Tongue (tissue), 2 donors: ENCODE measurements around the gene C1orf116. TPM values are rescaled to one million over a fixed set of nuclear protein-coding genes. Genes with fewer than 3 reads are reported as not detected.

Experiments used
- DNase-seq: peaks from one replicate; pipeline ENCODE4 v3.0.0-alpha.2; 2015
- total RNA-seq: library from RNA; depleted of rRNA; stranded (reverse); fragments of >200 nt; gene quantifications from one replicate; pipeline ENCODE4 v1.2.3, GENCODE V29; 2014

Gene C1orf116
- total RNA-seq, 1 donor from 2014 or later, result 3.6 TPM

DNA sequence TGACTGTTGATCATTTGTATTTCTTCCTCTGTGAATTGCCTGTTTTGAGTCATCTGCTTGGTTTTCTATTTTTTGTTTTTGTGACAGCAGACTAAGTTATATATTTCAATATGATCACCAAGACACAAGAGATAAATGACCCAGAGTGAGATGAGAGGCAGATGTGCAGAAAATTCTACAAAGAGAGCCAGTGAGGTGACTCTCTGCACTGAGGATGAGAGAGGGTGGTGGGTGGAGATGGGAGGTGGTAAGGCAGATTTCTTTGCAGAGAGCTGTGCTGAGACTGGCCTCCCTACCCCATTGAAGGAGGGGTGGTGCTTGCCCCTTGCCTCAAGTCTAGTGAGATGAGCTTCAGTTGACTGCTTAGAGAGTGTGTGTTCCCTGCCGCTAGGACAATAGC is 44.7 kb downstream of the C1orf116 start:
- no peak for DNase-seq

DNA sequence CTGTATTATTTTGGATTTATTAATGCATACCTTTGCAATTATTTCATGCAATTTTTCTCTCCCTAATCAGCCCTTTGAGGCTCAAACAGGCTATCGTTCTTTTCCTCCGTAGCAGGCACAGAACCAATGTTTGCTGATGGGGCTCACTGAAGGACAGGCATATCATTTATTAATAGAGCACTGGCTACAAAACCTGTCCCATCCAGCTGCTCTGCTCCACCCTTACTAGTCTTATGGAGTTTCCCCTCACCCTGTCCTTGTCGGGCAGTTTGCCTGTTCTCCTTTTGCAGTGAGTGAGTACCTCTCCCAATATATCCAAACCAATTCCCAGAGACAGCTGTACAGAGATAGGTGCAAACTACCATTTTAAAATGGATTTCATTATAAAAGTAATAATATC is 45.7 kb downstream of the C1orf116 start:
- no peak for DNase-seq

DNA sequence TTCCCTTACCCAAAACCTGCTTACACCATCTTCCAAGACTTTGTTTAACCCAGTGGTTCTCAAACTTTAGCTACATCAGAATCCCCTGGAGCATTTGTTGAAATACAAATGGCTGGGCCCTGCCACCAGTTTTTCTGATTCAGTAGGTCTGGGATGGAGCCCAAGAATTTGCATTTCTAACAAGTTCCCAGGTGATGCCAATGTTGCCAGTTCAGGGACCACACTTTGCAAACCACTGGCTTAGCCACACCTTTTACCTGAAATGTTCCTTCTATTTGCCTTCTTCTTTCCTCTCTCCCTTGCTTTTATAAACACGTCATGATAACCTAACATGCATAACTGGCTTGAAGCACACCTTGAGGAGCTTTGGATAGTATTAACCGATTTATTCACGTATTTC is 46.2 kb downstream of the C1orf116 start:
- DNase-seq, result no peak

DNA sequence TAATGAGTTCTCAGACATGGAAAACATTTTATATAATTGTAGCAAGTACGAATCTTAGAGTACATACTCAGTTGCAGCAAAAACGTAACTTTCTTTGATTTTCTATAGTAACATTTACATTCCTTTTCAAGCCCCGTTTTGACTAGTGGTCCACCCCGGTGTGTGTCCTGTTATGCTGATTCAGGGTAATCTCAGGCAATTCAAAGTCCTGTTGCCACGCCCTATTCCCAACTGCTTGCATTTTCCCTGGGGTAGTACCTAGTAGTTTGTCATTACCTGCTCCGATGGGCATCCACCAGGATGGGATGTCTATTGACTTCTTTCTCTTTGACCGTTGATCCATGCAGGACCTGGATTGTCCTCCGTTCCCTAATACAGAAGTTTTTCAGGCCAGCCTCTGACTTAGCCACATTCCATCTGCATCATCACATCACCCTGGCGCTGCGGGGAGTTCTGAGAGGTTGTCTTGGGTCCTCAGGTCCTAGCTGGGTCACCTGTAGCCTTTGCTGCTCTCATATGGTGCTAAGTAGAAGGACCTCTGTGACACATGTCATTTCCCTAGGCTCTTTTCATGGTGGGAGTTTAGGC is 47.3 kb downstream of the C1orf116 start:
- DNase-seq, result no peak

DNA sequence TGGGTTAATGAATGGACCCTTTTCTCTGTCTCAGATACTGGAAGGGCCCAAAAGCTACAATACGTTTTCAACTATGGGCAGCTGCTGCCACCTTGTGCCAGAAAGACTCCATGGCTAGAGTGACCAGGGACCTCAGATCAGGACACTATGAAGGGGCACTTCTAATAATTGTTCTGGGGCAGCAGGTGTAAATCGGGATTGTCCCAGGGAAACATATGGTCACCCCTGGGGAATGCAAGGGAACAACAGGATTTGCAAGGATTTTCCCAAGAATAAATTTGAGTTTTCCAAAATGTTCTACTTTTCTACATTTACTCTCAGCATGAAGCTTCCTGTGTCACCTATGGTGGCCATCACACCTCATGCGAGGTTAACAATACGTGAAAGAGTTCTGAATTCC is 50.3 kb downstream of the C1orf116 start:
- DNase-seq, result peak; percentile 74

DNA sequence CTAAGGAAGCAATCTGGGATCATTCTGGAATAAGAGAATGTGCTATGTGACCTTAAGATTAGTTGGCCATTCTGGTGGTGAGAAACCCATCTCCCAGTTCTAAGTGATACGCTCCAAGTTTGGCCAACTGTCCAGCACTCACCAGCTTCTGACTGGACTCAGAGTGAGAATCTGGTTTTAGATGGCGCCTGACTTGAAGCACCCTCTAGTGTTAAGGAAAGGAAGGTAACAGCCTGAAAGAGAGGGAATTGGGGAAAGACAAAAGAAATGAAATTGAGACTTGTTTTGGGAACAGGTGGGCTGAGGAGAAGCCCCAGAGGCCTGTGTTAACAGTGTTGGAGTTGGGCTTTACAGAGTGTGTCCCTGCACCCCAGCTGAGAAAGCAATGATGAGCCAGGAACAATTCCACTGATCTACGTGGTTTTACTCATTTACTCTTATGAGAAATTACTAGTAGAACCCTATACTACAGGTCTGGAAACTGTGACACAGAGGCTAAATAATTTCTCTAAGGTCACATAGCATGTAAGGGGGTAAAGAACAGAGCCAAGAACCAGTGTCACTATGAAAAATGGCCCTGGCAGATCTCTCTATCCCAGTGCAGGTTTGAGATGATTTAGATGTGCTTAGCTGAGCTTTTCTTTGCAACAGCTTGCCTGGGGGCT is 53.0 kb downstream of the C1orf116 start:
- no peak for DNase-seq

DNA sequence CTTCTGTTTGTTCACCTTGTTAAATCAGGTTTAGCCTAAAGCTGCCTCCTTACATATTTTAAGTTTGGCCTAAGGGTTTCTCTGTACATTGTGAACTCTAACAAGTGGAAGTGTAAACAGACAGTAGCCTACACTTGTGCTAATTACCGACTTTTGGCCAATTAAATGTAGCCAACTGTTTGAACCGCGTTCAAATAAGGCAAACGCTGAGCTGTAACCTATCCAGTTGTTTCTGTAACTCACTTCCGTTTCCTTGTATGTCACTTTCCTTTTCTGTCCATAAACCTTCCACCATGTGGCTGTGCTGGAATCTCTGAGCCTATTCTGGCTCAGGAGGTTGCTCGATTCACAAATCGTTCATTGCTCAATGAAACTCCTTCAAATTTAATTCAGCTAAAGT is 54.3 kb downstream of the C1orf116 start:
- no peak for DNase-seq

DNA sequence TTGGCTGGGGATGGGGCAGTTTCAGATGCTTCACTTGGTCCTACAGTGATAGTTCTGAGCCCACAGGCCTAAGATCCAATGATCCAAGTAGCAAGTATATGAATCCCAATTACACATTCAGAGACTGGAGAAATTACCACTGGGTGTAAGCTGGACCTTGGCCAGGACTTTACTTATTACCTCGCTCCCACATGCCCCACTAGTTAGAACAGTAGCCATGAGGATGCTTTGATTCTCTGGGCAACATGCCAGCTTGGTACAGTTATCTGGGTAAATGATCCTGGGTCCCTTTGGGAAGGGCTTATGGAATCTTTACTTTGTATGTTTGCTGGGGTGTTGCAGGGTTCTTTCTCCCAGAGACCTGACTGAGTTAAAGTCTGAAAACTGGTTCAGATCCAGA is 57.2 kb downstream of the C1orf116 start:
- DNase-seq, result no peak

DNA sequence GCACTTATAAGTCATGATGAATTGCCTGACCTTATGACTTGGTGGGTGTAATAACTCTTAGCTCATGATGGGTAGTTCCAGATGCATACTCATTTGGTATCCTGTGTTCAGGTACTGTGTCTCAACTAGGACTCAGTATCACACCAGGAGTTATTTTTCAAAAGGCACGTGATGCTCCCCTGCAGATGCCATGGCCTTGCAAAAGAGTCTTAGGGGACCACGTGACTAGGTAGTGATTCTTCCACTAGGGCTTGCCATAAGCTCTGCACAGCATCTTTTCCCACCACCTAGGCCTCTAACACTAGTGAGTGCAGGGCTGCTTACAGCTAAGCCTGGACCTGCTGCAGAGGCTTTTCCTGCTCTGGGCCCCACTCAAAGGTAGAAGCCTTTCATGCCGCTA is 58.4 kb downstream of the C1orf116 start:
- no peak for DNase-seq

DNA sequence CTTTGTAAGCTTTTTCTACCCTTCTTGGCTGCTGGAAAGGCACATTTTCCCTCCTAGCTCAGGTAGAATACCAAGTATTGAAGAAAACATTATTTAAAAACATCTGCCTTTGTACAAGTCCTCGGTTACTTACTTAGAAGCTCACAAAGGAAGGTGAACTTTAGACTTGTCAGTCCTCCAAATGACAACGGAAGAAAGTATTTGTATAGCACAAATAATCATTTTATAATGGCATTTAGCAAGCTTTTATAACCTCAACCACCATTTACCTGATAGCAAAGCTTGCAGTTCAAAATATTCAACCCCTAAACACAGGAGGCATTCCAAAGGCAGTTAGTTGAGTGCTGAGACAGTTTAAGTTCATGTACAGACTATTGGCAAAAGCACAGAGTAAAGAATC is 59.8 kb downstream of the C1orf116 start:
- no peak for DNase-seq

DNA sequence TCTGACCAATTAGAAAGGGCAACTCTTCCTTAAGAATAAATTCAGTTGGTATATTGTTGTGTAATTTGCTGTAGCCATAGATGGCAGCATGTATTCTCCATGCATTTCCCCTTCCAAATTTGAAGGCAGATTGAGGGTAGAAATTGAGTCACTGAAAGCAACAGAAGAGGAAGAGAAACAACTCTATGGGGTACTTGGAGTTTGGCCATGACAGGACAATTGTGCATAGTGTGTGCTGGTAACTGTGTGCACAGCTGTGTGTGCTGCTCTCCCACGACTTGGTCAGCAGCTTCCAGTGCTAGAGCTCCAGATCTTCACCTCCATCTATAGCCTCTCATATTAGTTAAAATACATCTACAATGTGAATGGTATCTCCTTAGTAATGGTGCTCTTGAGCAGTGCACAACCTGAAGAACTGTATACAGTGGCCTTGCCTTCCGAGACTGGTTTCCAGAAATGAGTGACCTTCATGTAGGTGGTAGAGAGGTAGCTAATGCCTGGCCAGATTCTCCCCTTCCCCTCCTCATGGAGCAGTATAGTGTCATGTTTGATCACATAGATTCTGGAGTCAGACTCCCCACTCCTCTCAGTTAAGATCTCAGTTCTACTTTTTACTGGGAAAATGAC is 61.4 kb downstream of the C1orf116 start:
- DNase-seq, result no peak

DNA sequence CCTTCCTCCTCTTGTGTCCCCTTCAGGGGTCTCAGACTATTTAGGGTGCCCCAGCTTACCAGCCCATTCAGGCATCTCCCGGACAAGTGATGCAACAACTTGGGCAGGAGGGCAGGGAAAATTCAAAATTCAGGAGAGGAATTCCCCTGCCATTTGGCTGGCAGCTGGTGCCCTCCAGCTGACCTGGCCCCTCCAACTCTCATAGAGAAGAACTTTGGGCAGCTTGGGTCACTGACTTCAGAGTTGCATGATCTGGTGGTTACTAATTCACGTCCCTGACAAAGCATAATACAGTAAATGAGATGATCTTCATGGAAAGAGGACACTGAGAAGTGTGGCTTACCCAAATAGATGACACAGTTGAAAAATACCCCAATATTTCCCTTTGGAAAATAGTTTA is 62.1 kb downstream of the C1orf116 start, which contains the start of gene FCAMR:
FCAMR (minus strand) TSS at position 15 of the 400 bp plus-strand sequence. CDS start 335 bp downstream, outside the sequence.
- DNase-seq, result no peak

DNA sequence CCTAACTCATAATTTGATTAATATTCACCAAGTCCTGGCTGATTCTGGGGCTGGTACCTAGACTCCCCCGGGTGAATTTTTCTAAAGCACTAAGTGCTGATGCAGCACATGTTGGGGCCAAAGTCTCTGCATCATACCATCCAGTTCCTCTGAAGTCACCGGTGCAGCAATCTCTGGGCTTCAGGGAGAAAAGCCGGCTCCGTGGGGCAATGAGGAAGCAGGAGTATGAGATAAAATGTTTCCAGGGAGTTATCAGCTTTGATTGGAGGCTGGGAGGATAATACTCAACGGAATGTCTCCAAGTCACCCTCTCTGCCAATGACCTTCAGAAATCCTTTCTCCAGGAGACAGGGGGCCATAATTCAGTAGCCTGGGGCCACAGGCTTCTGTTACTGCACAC is 63.5 kb downstream of the C1orf116 start:
- DNase-seq, result no peak

Other genes with a start within 250 kb of the C1orf116 start
- not detected for gene IL20, start 167.1 kb downstream of the C1orf116 start, total RNA-seq
- not detected for gene IL24, start 135.3 kb downstream of the C1orf116 start, total RNA-seq
- 4.4 TPM for gene FCMR, start 110.8 kb downstream of the C1orf116 start, total RNA-seq
- 4.2 TPM for gene PIGR, start 86.3 kb downstream of the C1orf116 start, total RNA-seq
- gene FCAMR, start 62.3 kb downstream of the C1orf116 start, total RNA-seq, result not detected
- 14.2 TPM for gene YOD1, start 18.5 kb upstream of the C1orf116 start, total RNA-seq
- gene PFKFB2, start 20.5 kb upstream of the C1orf116 start, total RNA-seq, result 9.5 TPM
- not detected for gene C4BPB, start 56.1 kb upstream of the C1orf116 start, total RNA-seq
- gene C4BPA, start 71.5 kb upstream of the C1orf116 start, total RNA-seq, result not detected